GM19395 (cell line): ENCODE data around the gene PACRG.
"Not testable (repeated sequence)": the region's sequence is repeated elsewhere in the genome, so short reads cannot be mapped to it uniquely, and the experiment has no call there.

Experiments
- ATAC-seq: cut with Tn5 transposase; IDR thresholded peaks from one replicate; pipeline ENCODE4 v1.9.1; 2021; ENCODE audit warnings: mild to moderate bottlenecking, moderate library complexity; ENCODE audit not compliant: unreplicated experiment

Gene PACRG

GRCh38 chr6:163300838-163301237 lies 573.1 kb downstream of the PACRG start:
- no peak for ATAC-seq

GRCh38 chr6:163301726-163302635 lies 574.2 kb downstream of the PACRG start:
- no peak for ATAC-seq

- no peak for ATAC-seq
Measured at GRCh38 chr6:163302747-163303146, 575.0 kb downstream of the PACRG start.

- ATAC-seq, result no peak
Measured at GRCh38 chr6:163306000-163306399, 578.2 kb downstream of the PACRG start.

- ATAC-seq, result no peak
Measured at GRCh38 chr6:163308629-163309440, 581.1 kb downstream of the PACRG start.

GRCh38 chr6:163309491-163310026 lies 581.8 kb downstream of the PACRG start:
- no peak for ATAC-seq

- no peak for ATAC-seq
Measured at GRCh38 chr6:163310096-163310972, 582.6 kb downstream of the PACRG start.

- ATAC-seq, result no peak
Measured at GRCh38 chr6:163310973-163311383, 583.2 kb downstream of the PACRG start.

GRCh38 chr6:163311830-163312229 lies 584.1 kb downstream of the PACRG start:
- ATAC-seq, result no peak

- no peak for ATAC-seq
Measured at GRCh38 chr6:163313566-163313965, 585.8 kb downstream of the PACRG start.

GRCh38 chr6:163313981-163314380 lies 586.2 kb downstream of the PACRG start:
- ATAC-seq, result no peak

GRCh38 chr6:163314791-163315470 lies 587.2 kb downstream of the PACRG start:
- ATAC-seq, result no peak

- not testable (repeated sequence) for ATAC-seq
Measured at GRCh38 chr6:163316866-163317495, 589.2 kb downstream of the PACRG start.

GRCh38 chr6:163318071-163318786 lies 590.5 kb downstream of the PACRG start:
- ATAC-seq, result no peak

- ATAC-seq, result no peak
Measured at GRCh38 chr6:163319609-163320366, 592.0 kb downstream of the PACRG start.

- no peak for ATAC-seq
Measured at GRCh38 chr6:163320402-163320801, 592.6 kb downstream of the PACRG start.

- ATAC-seq, result no peak
Measured at GRCh38 chr6:163320804-163321203, 593.0 kb downstream of the PACRG start.

GRCh38 chr6:163321717-163322116 lies 593.9 kb downstream of the PACRG start:
- no peak for ATAC-seq
